Peyer's patch (tissue), 4 donors: Measurements from ENCODE around the gene RNGTT. TPM values are rescaled to one million over a fixed set of nuclear protein-coding genes. Genes with fewer than 3 reads are reported as not detected.

Experiments used
- DNase-seq, 3 donors: peaks; one replicate each; pipeline ENCODE4 v3.0.0-alpha.2; 2017 to 2019
- H3K27ac ChIP-seq, 4 donors: fragments of 200-600 bp; sonication (generic); one replicate each; pipeline ENCODE4 v1.5.1; 2016 to 2019
- H3K27me3 ChIP-seq, 2 donors: fragments of 200-600 bp; sonication (generic); one replicate each; pipeline ENCODE4 v1.5.1; 2019
- H3K36me3 ChIP-seq, 3 donors: fragments of 200-600 bp; sonication (generic); one replicate each; pipeline ENCODE4 v1.5.1; 2016 to 2019
- H3K4me1 ChIP-seq, 4 donors: fragments of 200-600 bp; sonication (generic); one replicate each; pipeline ENCODE4 v1.5.1; 2016 to 2019
- H3K4me3 ChIP-seq, 4 donors: fragments of 200-600 bp; sonication (generic); 1 replicate in 3 of 4; 2 replicates in 1 of 4; pipeline ENCODE4 v1.5.1; 2016 to 2019; ENCODE audit warnings: mild to moderate bottlenecking in 1 of 4
- H3K9me3 ChIP-seq, 4 donors: fragments of 200-600 bp; sonication (generic); one replicate each; pipeline ENCODE4 v1.5.1; 2016 to 2019; ENCODE audit warnings: mild to moderate bottlenecking in 1 of 4
- POLR2A ChIP-seq, 2 donors: fragments of 450-650 bp; IDR thresholded peaks; one replicate each; pipeline ENCODE4 v1.5.1; 2017; ENCODE audit warnings: antibody characterized with exemption in 2 of 2, mild to moderate bottlenecking in 2 of 2, moderate library complexity in 2 of 2
- total RNA-seq, 4 donors: library from RNA; depleted of rRNA; stranded (reverse); fragments of >200 nt; gene quantifications; one replicate each; pipeline ENCODE4 v1.1.0, GENCODE V29; 2016
- TF ChIP-seq, protein P1 (sequence below), 6 experiments: fragments of 450-650 bp in 4 of 6; fragments of 200-600 bp in 2 of 6; sonication (generic) in 1 of 6; IDR thresholded peaks; one replicate each; pipeline ENCODE4 v1.5.1; 2017 to 2019; ENCODE audit warnings: antibody characterized with exemption in 6 of 6, mild to moderate bottlenecking in 3 of 6, moderate library complexity in 1 of 6

The RNGTT gene
- total RNA-seq, 4 donors from 2014 or later = 12.7 to 44.6 (median 18.5) TPM

DNA sequence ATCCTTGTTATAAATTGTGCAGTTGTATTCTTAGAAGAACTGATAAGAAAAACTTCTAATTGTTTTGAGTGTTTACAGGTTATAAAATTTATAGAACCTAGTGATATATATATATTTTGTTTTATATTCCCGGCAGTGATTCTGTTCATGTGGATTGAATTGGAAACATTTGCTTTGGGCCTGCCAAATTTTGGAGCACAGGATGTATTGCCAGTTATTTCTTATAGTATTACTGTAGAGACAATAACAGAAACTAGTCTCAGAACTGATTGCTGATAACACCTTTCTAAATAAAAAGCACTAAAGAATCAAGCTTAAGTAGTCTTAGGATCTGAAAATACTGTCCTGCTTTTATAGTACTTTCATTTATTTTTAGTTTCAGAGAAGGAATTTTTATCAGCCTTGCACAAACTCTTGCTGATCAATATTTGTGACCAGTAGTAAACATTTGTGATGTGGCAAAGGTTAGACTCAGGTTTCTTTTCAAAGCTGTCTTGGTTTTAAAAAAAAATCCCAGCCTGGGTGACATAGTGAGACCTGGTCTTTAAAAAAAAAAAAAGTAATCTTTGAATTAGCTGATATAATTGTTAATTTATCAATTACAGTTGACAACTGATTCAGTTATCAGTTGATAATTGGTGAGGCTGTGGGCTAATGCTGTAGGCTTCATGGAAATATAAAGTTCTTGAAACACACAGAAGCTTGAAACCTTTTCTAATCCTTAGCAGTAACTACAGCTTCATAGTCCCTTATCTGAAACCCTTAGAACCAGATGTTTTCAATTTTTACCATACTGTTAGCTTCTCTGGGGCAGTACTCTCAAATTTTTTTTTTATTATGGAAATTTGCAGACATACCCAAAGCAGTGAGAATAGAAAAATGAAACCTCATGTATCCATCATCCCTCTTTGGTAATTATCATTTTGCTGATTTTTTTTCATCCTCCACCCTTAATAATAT lies 42.4 kb downstream of the RNGTT start:
- no peak for DNase-seq
- H3K4me1 ChIP-seq = no peaks in the 10 kb centered on the region

DNA sequence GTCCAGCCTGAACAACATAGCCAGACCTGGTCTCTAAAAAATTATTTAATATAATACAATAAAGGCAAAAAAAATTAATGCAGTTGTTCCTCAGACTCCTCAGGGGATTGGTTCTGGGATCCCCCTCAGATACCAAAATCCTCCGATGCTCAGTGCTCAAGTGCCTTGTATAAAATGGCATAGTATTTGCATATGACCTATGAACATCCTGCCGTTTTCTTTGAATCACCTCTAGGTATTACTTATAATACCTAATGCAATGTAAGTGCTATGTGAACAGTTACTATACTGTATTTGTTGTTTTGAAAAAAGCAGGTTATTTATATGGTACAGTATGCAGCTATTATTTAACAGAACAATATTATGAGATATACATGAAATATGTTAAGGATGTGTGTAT lies 43.3 kb downstream of the RNGTT start:
- Histone ChIP-seq H3K27me3 (no peaks in the 10 kb centered on the region), H3K9me3 (no peaks in the 10 kb centered on the region), H3K4me1 (no peaks in the 10 kb centered on the region), H3K36me3 (no peaks in the 10 kb centered on the region), H3K4me3 (no peak overlapping the region), H3K27ac (no peak overlapping the region)
- no peak for TF ChIP-seq POLR2A (IDR thresholded peaks at IDR 0.05)
- TF ChIP-seq, protein P1, sequence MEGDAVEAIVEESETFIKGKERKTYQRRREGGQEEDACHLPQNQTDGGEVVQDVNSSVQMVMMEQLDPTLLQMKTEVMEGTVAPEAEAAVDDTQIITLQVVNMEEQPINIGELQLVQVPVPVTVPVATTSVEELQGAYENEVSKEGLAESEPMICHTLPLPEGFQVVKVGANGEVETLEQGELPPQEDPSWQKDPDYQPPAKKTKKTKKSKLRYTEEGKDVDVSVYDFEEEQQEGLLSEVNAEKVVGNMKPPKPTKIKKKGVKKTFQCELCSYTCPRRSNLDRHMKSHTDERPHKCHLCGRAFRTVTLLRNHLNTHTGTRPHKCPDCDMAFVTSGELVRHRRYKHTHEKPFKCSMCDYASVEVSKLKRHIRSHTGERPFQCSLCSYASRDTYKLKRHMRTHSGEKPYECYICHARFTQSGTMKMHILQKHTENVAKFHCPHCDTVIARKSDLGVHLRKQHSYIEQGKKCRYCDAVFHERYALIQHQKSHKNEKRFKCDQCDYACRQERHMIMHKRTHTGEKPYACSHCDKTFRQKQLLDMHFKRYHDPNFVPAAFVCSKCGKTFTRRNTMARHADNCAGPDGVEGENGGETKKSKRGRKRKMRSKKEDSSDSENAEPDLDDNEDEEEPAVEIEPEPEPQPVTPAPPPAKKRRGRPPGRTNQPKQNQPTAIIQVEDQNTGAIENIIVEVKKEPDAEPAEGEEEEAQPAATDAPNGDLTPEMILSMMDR (IDR thresholded peaks at IDR 0.05) = no peak
- no peak for DNase-seq

More for the DNA sequence above, 42.4 kb downstream of the RNGTT start:
- no peaks in the 10 kb centered on the region for H3K27me3 ChIP-seq
- H3K27ac ChIP-seq = no peak overlapping the region
- no peaks in the 10 kb centered on the region for H3K36me3 ChIP-seq
- H3K9me3 ChIP-seq = no peaks in the 10 kb centered on the region
- no peak for TF ChIP-seq POLR2A (IDR thresholded peaks at IDR 0.05)
- TF ChIP-seq, protein P1 (IDR thresholded peaks at IDR 0.05) = no peak
- no peak overlapping the region for H3K4me3 ChIP-seq

DNA sequence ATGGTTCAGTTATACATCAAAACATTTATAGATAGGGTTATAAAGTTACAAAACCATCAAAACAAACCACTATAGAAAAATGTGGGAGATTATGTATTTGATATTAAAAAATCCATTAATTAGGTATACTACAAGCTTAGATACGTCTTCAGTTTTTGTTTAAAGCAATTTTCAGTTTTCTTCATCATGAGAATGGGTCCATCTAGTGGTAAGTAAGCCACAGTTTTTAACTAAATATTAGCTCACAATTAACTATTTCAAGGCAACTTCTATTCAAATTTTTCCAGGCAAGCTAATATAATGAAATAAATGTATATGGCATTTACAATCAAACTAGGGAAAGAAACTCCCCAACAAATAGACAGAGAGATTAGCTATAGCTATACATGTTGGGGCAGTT lies 44.4 kb downstream of the RNGTT start:
- Histone ChIP-seq H3K36me3 (no peaks in the 10 kb centered on the region), H3K9me3 (no peaks in the 10 kb centered on the region), H3K27ac (no peak overlapping the region), H3K4me1 (no peaks in the 10 kb centered on the region), H3K4me3 (no peak overlapping the region), H3K27me3 (no peaks in the 10 kb centered on the region)
- no peak for TF ChIP-seq POLR2A (IDR thresholded peaks at IDR 0.05)
- TF ChIP-seq, protein P1 (IDR thresholded peaks at IDR 0.05) = peak in 2 of 6 experiments; percentile 2 to 5
- DNase-seq = no peak

DNA sequence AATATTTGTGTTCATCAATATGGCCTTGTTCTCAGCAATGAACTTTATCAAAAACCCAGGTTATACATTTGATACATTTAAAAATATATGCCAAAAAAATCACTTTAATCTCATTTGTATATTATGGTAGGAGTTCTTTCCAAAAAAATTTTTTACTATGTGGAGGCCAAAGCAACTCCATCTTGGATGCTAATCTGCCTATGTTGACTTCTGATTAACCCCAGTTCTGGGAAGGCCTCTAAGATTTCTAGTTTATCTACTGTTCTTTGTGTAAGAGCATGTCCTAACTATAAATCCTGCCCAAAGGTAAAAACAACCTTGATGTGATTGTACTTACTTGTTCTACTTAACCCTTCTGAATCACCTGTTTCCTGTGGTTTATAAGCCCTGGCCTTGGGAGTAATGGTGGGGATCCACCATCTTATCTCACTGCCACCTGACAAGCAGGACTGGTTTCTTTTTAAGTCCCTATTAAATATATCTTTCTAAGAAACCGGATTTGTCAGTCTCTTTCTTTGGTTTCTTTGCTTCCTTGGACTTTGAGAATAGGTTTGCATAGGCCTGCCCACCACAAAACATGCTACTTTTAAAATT lies 46.7 kb downstream of the RNGTT start:
- no peaks in the 10 kb centered on the region for H3K4me1 ChIP-seq
- H3K4me3 ChIP-seq = no peak overlapping the region
- no peak overlapping the region for H3K27ac ChIP-seq
- no peaks in the 10 kb centered on the region for H3K9me3 ChIP-seq
- no peaks in the 10 kb centered on the region for H3K27me3 ChIP-seq
- DNase-seq = no peak
- no peak for TF ChIP-seq POLR2A (IDR thresholded peaks at IDR 0.05)
- TF ChIP-seq, protein P1 (IDR thresholded peaks at IDR 0.05) = no peak
- no peaks in the 10 kb centered on the region for H3K36me3 ChIP-seq

DNA sequence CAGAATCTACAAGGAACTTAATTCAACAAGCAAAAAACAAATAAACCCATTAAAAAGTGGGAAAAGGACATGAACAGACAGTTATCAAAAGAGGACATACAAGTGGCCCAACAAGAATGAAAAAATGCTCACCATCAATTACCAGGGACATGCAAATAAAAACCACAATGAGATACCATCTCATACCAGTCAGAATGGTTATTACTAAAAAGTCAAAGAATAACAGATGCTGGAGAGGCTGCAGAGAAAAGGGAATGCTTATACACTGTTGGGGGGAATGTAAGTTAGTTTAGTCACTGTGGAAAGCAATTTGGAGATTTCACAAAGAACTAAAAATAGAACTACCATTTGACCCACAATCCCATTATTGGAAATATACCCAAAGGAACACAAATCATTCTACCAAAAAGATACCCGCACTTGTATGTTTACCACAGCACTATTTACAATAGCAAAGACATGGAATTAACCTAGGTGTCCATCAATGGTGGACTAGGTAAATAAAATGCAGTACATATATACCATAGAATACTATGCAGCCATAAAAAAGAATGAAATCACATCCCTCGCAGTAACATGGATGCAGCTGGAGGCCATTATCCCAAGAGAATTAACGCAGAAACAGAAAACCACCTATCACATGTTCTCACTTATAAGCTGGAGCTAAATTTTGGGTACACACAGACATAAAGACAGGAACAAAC lies 48.4 kb downstream of the RNGTT start:
- no peaks in the 10 kb centered on the region for H3K36me3 ChIP-seq
- no peak overlapping the region for H3K4me3 ChIP-seq
- no peaks in the 10 kb centered on the region for H3K9me3 ChIP-seq
- H3K27me3 ChIP-seq = no peaks in the 10 kb centered on the region
- TF ChIP-seq, protein P1 (IDR thresholded peaks at IDR 0.05) = no peak
- no peak for TF ChIP-seq POLR2A (IDR thresholded peaks at IDR 0.05)
- DNase-seq = no peak
- H3K27ac ChIP-seq = no peak overlapping the region
- H3K4me1 ChIP-seq = no peaks in the 10 kb centered on the region
